ENCODE results near the gene IP6K3.

Gene IP6K3

GRCh38 chr6:33705268-33705885 lies 41.3 kb downstream of the IP6K3 start:
- DNase-seq (ENCODE audit: low read depth), result no peak

- DNase-seq (ENCODE audit: low read depth), result no peak
Measured at GRCh38 chr6:33704215-33705066, 42.3 kb downstream of the IP6K3 start.

GRCh38 chr6:33702345-33702977 lies 44.2 kb downstream of the IP6K3 start:
- DNase-seq (ENCODE audit: low read depth), result no peak

- peak; percentile 53 for DNase-seq (ENCODE audit: low read depth)
Measured at GRCh38 chr6:33700391-33701050, 46.2 kb downstream of the IP6K3 start.

- DNase-seq (ENCODE audit: low read depth), result no peak
Measured at GRCh38 chr6:33699739-33700138, 47.0 kb downstream of the IP6K3 start.

- DNase-seq (ENCODE audit: low read depth), result no peak
Measured at GRCh38 chr6:33699131-33699530, 47.6 kb downstream of the IP6K3 start.

GRCh38 chr6:33698494-33698893 lies 48.2 kb downstream of the IP6K3 start:
- DNase-seq (ENCODE audit: low read depth), result no peak

GRCh38 chr6:33697845-33698244 lies 48.9 kb downstream of the IP6K3 start:
- no peak for DNase-seq (ENCODE audit: low read depth)

- DNase-seq (ENCODE audit: low read depth), result no peak
Measured at GRCh38 chr6:33696548-33697518, 49.9 kb downstream of the IP6K3 start.

- no peak for DNase-seq (ENCODE audit: low read depth)
Measured at GRCh38 chr6:33696076-33696475, 50.6 kb downstream of the IP6K3 start.

- no peak for DNase-seq (ENCODE audit: low read depth)
Measured at GRCh38 chr6:33695451-33695887, 51.2 kb downstream of the IP6K3 start.

GRCh38 chr6:33694977-33695376 lies 51.7 kb downstream of the IP6K3 start:
- DNase-seq (ENCODE audit: low read depth), result no peak

GRCh38 chr6:33694401-33694931 lies 52.2 kb downstream of the IP6K3 start:
- DNase-seq (ENCODE audit: low read depth), result peak; percentile 75

GRCh38 chr6:33693186-33694105 lies 53.3 kb downstream of the IP6K3 start:
- DNase-seq (ENCODE audit: low read depth), result no peak

- DNase-seq (ENCODE audit: low read depth), result peak; percentile 37
Measured at GRCh38 chr6:33692760-33693158, 53.9 kb downstream of the IP6K3 start.

- DNase-seq (ENCODE audit: low read depth), result no peak
Measured at GRCh38 chr6:33692078-33692759, 54.5 kb downstream of the IP6K3 start.

- no peak for DNase-seq (ENCODE audit: low read depth)
Measured at GRCh38 chr6:33691456-33692077, 55.1 kb downstream of the IP6K3 start.

GRCh38 chr6:33690766-33691165 lies 55.9 kb downstream of the IP6K3 start:
- no peak for DNase-seq (ENCODE audit: low read depth)

- DNase-seq (ENCODE audit: low read depth), result no peak
Measured at GRCh38 chr6:33689879-33690278, 56.8 kb downstream of the IP6K3 start.

Data from activated T-cell treated with anti-CD3 and anti-CD28 coated beads for 24 hours (primary cell).